Mammary epithelial cell (primary cell): ENCODE results near the gene FAHD2B.
"Not testable (repeated sequence)": the region's sequence is repeated elsewhere in the genome, so short reads cannot be mapped to it uniquely, and the experiment has no call there.

ENCODE experiments used
- CTCF ChIP-seq, 2 donors: IDR thresholded peaks in 1 of 2; conservative IDR thresholded peaks in 1 of 2; 2 replicates each; pipeline ENCODE4 v1.5.1; 2011 to 2012; ENCODE audit warnings: inconsistent platforms in 2 of 2, low read length in 2 of 2, mild to moderate bottlenecking in 2 of 2, control low read depth in 1 of 2, low read depth in 1 of 2; ENCODE audit not compliant: insufficient read depth in 1 of 2; ENCODE audit errors: extremely low read depth in 1 of 2
- EZH2 ChIP-seq: IDR thresholded peaks from 2 replicates; pipeline ENCODE4 v1.6.1; 2012; ENCODE audit warnings: low read length, inconsistent platforms, borderline replicate concordance

GRCh38 chr2:97066030-97066429 is 28.7 kb downstream of the FAHD2B start:
- TF ChIP-seq EZH2; CTCF (conservative IDR thresholded peaks at IDR 0.05 in 1 of 2, IDR thresholded peaks at IDR 0.05 in 1 of 2; ENCODE audit: extremely low read depth in 1 of 2, insufficient read depth in 1 of 2, low read depth in 1 of 2, low read length in 2 of 2): not testable (repeated sequence)
